Ureter (tissue), 1 donor: Measurements from ENCODE around the gene CARD10. TPM values are rescaled to one million over a fixed set of nuclear protein-coding genes. Genes with fewer than 3 reads are reported as not detected.

Source experiments
- DNase-seq: peaks from one replicate; pipeline ENCODE4 v3.0.0-alpha.2; 2020; ENCODE audit warnings: low spot score
- total RNA-seq: library from RNA; stranded (reverse); gene quantifications from one replicate; pipeline ENCODE4 v1.2.4, GENCODE V29; 2023
- donor health status: DM: yes; HTN: yes; CAD: no.

Gene CARD10
- total RNA-seq, 1 donor from 2014 or later = 14.9 TPM

GRCh38 chr22:37467391-37467955 is 51.7 kb downstream of the CARD10 start:
- DNase-seq = no peak

GRCh38 chr22:37464181-37464580 is 55.0 kb downstream of the CARD10 start:
- DNase-seq = no peak

- no peak for DNase-seq
Observed at GRCh38 chr22:37462983-37463382, 56.2 kb downstream of the CARD10 start.

GRCh38 chr22:37462436-37462835 is 56.8 kb downstream of the CARD10 start:
- DNase-seq = no peak

GRCh38 chr22:37461961-37462360 is 57.3 kb downstream of the CARD10 start:
- no peak for DNase-seq

- DNase-seq = no peak
Observed at GRCh38 chr22:37460684-37461083, 58.5 kb downstream of the CARD10 start.

- DNase-seq = no peak
Observed at GRCh38 chr22:37459206-37459605, 60.0 kb downstream of the CARD10 start.

GRCh38 chr22:37457093-37457893 is 61.9 kb downstream of the CARD10 start:
- peak; percentile 78 for DNase-seq

- DNase-seq = no peak
Observed at GRCh38 chr22:37456346-37456745, 62.9 kb downstream of the CARD10 start.

GRCh38 chr22:37455896-37456295 is 63.3 kb downstream of the CARD10 start:
- no peak for DNase-seq

- DNase-seq = no peak
Observed at GRCh38 chr22:37454857-37455686, 64.1 kb downstream of the CARD10 start.

GRCh38 chr22:37453696-37454095 is 65.5 kb downstream of the CARD10 start:
- DNase-seq = no peak

- no peak for DNase-seq
Observed at GRCh38 chr22:37451218-37451617, 68.0 kb downstream of the CARD10 start.

- DNase-seq = no peak
Observed at GRCh38 chr22:37449331-37450001, 69.7 kb downstream of the CARD10 start.

GRCh38 chr22:37448516-37449127 is 70.6 kb downstream of the CARD10 start:
- no peak for DNase-seq

GRCh38 chr22:37445501-37445900 is 73.7 kb downstream of the CARD10 start:
- no peak for DNase-seq

- no peak for DNase-seq
Observed at GRCh38 chr22:37443977-37444376, 75.2 kb downstream of the CARD10 start.

GRCh38 chr22:37443086-37443485 is 76.1 kb downstream of the CARD10 start:
- no peak for DNase-seq

- DNase-seq = no peak
Observed at GRCh38 chr22:37442537-37442936, 76.7 kb downstream of the CARD10 start.

GRCh38 chr22:37442135-37442534 is 77.1 kb downstream of the CARD10 start:
- no peak for DNase-seq

- DNase-seq = no peak
Observed at GRCh38 chr22:37440875-37441274, 78.3 kb downstream of the CARD10 start.
